NCI-H1417 treated with DMSO at 0.1 percent for 48 hours (cell line): ENCODE data around the gene SUFU.

Experiments
- DNase-seq: peaks from one replicate; lab custom pipeline; 2025; lab: John Stamatoyannopoulos, UW

Gene SUFU

GRCh38 chr10:102597131-102597991 is 93.6 kb downstream of the SUFU start:
- no peak for DNase-seq

GRCh38 chr10:102598243-102598642 is 94.5 kb downstream of the SUFU start:
- no peak for DNase-seq

GRCh38 chr10:102599565-102600327 is 96.0 kb downstream of the SUFU start:
- DNase-seq: no peak

- DNase-seq: no peak
Observed at GRCh38 chr10:102600816-102601215, 97.0 kb downstream of the SUFU start.

- no peak for DNase-seq
Observed at GRCh38 chr10:102601639-102602038, 97.9 kb downstream of the SUFU start.

GRCh38 chr10:102602272-102603045 is 98.7 kb downstream of the SUFU start:
- DNase-seq: no peak

- DNase-seq: no peak
Observed at GRCh38 chr10:102603946-102604345, 100.2 kb downstream of the SUFU start.

- no peak for DNase-seq
Observed at GRCh38 chr10:102604439-102604841, 100.7 kb downstream of the SUFU start.

- no peak for DNase-seq
Observed at GRCh38 chr10:102605712-102606111, 101.9 kb downstream of the SUFU start.

- no peak for DNase-seq
Observed at GRCh38 chr10:102608487-102608886, 104.7 kb downstream of the SUFU start.

GRCh38 chr10:102610441-102610887 is 106.7 kb downstream of the SUFU start:
- no peak for DNase-seq

GRCh38 chr10:102611514-102612087 is 107.8 kb downstream of the SUFU start:
- DNase-seq: no peak

- no peak for DNase-seq
Observed at GRCh38 chr10:102612964-102613275, 109.1 kb downstream of the SUFU start.

GRCh38 chr10:102613286-102613685 is 109.5 kb downstream of the SUFU start:
- no peak for DNase-seq

GRCh38 chr10:102613785-102614184 is 110.0 kb downstream of the SUFU start:
- no peak for DNase-seq

GRCh38 chr10:102614888-102615287 is 111.1 kb downstream of the SUFU start:
- no peak for DNase-seq

- DNase-seq: no peak
Observed at GRCh38 chr10:102615361-102615760, 111.6 kb downstream of the SUFU start.

GRCh38 chr10:102616066-102616770 is 112.4 kb downstream of the SUFU start:
- no peak for DNase-seq

- no peak for DNase-seq
Observed at GRCh38 chr10:102617041-102617440, 113.3 kb downstream of the SUFU start.

GRCh38 chr10:102617816-102618215 is 114.0 kb downstream of the SUFU start:
- DNase-seq: no peak

GRCh38 chr10:102619281-102619981 is 115.7 kb downstream of the SUFU start:
- no peak for DNase-seq
